Frontal cortex (tissue), 4 donors: ENCODE data around the gene CRTC1. TPM values are rescaled to one million over a fixed set of nuclear protein-coding genes. Genes with fewer than 3 reads are reported as not detected.

Experiments used
- DNase-seq, 2 donors: peaks; one replicate each; pipeline ENCODE4 v3.0.0; 2012; ENCODE audit warnings: low spot score in 2 of 2
- FAIRE-seq: peaks from 2 replicates; lab custom pipeline; 2012; peaks lifted over from hg19 to GRCh38; lab: Jason Lieb, UNC
- total RNA-seq: library from RNA; depleted of rRNA; stranded (reverse); fragments of >200 nt; gene quantifications from one replicate; pipeline ENCODE4 v1.2.3, GENCODE V29; 2014
- donor health status: control.
- donor health status: control.
- donor health status: control.

Gene CRTC1
- total RNA-seq, 1 donor from 2014 or later = 7.3 TPM

DNA sequence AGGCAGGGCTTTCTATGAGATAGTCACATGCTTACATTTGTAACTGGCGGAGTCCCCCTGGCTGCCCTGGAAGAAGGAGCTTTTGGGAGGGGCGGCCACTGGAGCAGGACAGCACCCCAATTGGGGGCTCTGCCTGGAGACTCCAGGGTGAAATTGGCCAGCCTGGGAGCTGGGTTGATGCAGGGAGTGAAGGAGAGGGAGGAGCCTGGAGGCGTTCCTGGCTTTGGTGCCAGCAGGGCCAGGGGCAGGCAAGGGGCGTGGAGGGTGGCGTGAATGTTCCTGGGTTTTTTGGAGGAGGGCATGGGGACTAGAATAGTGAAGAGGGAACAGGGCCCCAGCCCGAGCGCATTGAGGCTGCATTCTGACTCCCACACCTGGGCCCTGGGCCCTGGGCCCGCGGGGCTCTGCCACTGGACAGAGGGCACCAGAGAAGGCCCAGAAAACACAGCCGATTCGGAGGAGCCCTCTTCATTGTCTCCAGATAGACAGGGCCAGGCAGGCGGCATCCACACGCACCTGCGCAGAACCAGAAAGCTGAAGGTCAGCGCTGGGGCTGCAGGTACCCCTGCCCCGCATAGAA is 78.1 kb downstream of the CRTC1 start:
- no peak for FAIRE-seq
- no peak for DNase-seq

DNA sequence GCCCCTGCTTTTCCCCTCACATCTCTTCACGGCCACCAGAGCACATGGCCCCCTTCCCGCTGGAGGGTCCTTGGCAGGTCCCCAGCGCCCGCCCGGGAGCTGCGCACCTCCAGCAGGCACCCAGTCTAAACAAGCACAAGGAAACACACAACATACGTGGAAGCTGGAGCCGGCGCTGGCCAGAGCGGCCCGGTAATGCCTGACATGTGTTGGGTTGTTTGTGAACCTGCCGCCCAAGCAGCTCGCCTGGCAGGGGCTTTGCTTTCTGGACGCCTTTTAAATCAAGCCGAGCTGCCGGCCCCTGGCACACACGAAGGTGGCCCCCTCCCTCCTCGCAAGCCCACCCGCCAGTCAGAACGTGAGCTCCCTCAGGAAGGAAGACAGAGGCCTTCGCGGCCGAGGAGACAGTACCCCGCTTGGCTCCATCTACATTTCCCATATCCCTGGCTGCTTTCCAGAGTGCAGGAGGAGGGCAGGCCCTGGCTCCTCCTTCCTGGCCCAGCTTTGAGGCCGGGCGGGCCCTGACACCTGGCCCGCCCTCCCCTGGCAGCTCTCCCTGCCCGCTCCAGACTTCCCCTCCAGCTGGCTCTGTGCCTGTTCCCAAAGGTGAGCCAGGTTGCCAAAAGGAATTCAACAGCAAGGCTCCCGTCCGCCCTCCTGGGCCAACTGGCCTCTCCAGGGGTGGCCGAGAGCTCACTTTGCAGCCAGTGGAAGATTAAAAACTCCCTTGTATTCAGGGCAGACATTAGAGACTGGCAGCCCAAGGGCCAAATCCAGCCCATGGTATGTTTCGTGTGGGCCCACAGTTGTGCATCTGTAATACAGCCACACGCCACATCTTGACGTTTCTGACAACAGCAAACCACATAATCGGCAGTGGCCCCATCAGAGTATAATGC is 78.9 kb downstream of the CRTC1 start:
- DNase-seq (no peak), FAIRE-seq (no peak)

DNA sequence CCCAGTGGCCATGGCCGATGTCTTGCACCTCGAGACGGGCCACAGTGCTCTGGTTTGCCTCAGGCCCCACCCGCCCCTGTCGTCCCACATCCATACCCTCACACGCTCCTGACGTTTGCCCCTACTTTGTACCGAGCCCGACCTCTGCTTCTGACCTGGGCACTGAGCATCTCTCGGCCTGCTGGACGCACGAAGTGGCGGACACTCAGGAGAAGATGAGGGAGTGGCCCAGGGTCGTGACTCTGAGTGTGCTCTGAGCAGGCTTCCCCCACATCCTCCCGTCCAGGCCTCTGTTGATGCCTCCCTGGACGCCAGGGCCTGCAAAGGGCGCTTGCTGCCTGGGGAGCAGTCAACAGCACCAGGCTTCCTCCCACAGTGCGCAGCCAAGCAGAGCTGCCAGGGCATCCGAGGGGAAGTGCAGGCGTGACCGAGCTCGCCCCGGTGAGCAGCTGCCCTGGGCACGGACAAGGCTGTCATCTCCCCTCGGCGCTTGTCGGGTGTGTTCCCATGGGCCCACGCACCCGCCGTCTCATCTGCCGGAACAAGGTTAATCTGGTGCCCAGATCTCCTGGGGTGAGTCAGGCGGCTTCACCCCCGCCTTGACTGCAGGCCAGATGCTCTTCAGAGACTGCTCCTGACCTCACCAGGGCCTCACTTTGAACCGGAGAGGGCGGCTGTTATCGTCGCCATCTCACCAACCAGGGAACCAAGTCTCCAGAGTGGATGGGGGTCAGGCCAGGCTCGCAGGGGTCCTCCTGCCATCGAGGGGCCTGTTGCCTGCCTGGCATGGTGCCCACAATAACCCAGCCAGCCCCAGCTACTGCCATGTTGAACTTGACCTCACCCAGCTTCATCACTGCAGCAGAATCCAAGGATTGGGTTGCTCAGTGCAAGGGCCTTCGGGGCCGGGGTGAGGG is 80.5 kb downstream of the CRTC1 start:
- FAIRE-seq = no peak
- DNase-seq = no peak

DNA sequence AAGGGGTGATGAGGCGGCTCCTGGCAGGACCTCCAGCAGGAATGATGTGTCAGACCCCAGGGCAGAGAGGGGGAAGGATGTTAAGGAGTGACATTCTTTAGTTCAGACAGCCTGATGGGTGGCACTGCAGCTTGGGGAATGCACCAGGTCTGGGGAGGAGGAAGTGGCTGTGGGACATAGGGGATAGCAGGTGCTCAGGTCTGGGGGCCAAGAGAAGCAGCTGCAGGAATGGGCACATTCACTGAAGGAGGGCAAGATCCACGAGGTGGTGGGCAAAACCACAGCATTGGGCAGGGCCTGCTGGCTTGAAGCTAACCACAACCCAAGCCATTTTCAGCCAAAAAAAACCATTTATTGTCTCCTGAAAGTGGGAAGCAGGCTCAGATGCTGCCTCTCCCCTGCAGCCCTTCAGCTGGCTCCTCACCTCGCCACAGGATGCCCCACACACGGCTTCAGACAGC is 81.1 kb downstream of the CRTC1 start:
- DNase-seq (no peak), FAIRE-seq (no peak)

DNA sequence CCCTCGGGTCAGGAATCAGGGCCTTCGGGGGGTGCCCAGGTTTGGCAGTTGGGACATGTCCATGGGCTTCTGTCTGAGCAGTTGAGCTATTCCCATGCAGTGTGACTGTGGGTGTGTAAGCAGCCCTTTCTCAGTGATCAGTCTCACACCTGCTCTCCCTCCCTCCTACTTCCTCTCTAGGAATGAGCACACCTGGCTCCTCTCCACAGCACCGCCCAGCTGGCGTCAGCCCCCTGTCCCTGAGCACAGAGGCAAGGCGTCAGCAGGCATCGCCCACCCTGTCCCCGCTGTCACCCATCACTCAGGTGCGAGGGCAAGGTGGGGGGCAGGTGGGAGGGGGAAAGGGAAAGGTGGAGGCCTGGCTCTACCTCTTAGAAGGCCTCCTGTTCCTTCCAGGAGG is 81.7 kb downstream of the CRTC1 start:
- FAIRE-seq (no peak), DNase-seq (no peak)

DNA sequence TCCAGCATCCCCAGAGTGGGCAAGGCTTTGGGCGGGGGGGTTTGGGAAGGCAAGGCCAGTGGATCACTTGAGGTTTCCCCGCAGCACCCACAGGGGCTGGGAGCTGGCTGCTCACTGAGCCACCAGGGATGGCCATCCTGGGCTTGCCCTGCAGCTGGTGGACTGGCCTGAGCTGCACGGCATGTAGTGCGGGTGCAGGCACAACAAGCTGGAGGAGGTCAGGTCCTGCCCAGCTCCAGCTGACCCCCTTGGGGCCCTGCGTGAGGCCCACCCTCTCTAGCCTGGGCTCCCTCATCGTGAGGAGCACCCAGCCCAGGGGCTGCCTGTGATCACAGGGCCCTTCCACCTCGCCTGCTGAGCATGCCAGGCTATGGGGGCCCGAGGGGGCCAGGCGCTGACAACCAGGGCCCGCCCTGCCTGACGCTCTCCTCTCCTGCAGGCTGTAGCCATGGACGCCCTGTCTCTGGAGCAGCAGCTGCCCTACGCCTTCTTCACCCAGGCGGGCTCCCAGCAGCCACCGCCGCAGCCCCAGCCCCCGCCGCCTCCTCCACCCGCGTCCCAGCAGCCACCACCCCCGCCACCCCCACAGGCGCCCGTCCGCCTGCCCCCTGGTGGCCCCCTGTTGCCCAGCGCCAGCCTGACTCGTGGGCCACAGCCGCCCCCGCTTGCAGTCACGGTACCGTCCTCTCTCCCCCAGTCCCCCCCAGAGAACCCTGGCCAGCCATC is 84.7 kb downstream of the CRTC1 start:
- DNase-seq = no peak
- FAIRE-seq = no peak

DNA sequence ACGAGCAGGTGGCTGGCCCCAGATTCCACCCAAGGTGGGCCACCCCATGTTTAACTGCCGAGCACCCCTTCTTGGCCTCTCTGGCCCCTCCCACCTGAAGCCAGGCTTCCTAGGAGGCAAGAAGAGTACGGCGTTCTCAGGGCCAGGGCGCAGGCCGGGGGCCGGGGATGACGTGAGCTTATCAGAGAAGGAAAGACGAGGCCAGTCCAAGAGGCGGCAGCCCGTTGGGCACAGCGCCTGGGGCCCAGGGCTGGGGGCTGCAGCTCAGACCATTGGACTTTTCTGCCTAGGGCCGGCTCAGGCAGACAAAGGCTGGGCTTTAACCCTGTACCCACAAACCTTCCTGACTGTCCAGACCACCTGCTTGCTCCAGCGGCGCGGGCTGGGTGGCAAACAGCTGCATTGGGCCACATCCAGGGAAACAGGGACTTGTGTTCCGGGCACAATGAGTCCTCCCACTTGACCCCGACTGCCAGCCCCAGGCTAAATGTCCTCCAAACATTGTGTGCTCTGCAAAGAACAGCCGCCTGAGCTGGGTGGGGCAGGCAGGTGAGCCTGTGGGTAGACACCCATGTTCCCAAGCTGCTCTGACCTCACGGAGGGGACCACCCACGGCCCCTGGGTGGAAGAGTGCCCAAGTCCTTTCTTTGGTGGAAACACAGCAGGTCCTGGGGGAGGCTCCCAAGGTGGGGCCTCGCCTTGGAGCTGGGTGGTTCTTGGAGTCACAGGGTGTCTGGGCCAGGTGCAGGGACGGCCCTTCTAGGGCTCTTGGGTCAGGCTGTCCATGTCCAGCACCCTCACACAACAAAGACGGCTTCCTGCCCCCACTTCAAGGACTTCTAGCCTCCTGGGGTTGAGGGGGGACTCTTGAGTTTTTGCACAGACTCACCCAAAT is 85.8 kb downstream of the CRTC1 start:
- DNase-seq (no peak), FAIRE-seq (no peak)

DNA sequence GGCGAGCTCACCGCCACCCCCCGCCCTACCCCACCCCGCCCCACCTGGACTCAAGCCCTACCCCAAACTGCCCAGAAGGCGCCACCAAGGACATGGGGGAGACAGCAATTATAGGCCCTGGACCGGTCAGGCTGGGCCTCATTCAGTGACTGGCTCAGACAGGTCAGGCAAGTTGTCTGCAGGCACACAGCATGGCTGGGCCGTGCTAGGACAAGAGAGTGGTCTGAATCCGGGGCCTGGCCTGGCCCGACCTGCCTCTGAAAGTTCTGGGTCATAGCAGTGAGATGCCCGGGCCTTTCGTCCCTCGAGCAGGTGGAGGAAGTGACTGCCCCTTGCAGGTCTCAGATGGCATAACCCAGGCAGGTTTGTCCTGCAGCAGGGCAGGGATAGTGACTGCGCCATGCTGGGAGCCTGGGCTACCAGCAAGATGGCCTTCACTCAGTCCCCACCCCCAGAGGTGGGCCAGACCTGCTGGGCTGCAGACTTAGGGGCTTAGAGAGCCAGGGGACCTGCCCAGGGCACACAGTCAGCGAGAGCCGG is 86.6 kb downstream of the CRTC1 start:
- DNase-seq = no peak
- FAIRE-seq = no peak

DNA sequence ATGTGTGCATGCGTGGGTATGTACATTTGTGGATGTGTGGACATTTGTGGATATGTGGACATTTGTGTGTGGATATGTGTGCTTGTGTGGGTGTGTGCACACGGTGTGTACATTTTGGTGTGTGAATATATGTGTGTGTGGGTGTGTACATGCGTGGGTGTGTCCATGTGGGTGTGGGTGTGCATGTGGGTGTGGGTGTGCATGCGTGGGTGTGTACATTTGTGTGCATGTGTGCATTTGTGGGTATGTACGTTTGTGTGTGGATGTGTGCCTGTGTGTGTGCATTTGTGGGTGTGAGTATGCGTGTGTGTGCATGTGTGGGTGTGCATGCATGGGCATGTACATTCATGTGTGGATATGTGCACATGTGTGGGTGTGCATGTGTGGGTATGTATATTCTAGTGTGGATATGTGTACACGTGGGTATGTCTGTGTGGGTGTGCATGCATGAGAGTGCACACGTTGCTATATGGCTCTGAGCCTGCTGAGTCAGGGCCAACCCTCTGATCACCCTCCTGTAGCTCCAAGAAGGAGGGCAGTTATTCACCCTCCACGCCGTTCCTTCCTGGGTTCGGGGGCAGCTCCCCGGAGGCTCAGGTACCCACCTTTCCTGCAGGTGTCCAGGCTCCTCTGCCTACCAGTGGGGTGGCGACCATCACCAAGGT is 87.3 kb downstream of the CRTC1 start:
- DNase-seq (no peak), FAIRE-seq (no peak)

DNA sequence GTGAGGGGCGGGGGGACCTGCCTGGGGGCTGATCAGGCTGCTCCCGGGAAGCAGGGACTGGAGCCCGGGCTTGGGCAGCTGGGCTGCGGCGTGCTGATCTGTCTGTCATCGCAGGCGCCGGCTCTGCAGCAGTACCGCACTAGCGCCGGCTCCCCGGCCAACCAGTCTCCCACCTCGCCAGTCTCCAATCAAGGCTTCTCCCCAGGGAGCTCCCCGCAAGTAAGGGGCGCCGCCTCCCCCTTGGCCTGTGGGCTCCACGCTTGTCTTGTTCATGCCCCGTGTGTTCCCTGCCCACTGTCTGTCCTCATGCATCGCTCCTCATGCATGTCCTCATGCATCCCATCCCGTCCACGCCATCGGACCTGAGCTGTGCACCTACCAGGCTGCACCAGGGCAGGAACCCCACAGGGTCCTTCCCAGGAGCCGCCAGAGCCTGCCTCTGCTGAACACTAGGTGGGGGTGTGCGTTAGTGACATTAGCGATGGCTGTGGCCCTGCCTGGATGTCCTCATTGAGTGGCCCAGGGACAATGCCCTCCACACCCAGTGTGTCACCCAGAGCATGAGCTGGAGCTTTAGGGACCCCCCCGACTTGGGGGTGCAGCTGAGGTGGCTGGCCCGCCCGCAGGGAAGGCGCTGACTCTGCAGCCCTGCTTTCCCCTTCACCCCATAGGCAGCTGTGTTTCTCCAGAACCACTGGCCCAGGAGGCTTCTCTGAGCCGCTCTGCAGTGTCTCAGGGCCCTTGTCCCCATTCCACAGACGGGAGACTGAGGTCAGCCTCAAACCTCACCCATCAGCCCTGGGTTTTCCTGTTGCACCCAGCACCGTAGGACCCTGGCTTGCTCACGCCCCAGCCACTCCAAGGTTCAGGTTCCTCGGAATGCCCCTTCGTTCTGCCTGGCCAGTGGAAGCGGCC is 88.1 kb downstream of the CRTC1 start:
- DNase-seq (no peak), FAIRE-seq (no peak)

DNA sequence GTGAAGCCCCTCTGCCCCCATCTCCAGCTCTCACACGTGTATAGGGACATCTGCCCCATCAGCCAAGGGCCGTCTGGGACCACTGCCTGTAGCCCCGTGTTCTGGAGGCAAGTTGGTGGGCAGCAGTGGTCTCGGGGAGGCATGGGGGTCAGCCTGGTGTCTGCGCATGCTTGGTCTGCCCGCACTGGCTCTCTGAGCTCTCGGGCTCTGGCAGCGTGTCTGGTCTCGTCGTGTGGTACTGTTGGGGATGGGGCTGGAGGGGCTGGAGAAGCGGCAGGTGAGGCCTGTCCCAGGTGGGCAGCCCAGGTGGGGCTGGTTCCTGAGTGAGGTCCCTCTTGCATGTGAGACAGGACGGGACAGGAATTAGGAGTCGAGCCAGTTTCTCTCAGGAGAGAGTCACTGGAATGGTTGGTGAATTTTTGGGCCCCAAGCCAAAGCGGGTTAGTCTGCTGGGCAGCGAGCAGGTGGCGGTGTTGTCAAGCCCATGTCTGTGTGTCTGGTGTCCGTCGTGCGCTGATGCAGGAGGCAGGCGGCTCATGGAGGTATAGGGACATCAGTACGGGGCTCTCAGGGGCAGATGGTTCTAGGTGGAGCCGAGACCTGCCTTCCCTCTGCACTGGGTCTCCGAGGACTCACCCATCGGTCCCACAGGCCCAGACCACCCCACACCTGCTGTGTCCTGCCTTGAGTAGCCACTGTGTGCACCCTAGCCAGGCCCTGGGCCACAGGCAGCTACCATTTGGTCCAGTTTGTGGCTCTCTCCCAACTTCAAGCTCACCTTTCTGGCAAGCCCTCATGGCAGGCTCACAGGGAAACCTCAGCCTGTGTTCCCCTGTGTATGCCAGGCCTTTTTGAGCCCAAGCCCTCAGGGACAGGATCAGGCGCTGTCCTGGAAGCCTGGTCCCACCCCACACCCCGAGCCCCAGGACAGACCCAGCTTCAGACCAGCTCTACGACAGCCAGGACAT is 89.4 kb downstream of the CRTC1 start:
- DNase-seq (no peak), FAIRE-seq (no peak)

DNA sequence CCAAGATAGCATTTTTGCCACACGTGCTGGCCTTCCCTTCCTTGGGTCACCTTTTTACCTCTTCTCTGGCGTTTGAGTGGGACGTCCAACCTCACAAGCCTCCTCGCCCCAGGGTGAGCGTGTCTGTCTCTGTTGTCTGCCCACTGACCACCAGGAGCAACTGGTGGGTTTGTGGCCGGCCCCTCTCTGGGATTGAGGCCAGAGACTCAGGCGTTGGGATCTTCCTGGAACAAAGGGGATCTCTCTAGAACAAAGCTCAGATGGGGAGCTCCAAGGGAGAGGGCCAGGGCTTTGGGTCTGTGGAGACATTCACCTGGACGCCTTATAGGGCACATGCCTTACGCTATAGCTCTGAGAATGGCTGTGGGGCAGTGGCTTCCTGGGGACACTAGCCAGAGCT is 90.2 kb downstream of the CRTC1 start:
- FAIRE-seq (no peak), DNase-seq (no peak)

DNA sequence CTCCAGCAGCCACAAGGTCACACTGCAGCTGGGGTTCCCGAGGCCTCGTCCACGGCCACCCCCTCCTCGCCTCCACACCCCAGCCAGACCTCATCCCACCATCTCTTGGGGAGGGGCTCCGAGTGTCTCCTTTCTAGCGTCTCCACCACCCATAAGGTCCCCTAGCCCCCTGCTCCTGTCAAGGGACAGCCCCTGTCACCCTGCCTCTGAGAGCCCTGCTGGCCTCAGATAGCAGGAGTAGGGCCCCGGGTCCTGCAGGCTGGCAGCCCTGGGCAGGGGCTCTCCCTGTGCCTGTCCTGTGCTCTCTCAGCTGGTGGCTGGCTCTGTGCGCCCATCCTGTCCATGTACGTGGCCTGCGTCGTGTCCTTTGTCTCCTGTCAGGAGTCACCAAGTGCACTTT is 90.6 kb downstream of the CRTC1 start:
- FAIRE-seq (no peak), DNase-seq (no peak)

DNA sequence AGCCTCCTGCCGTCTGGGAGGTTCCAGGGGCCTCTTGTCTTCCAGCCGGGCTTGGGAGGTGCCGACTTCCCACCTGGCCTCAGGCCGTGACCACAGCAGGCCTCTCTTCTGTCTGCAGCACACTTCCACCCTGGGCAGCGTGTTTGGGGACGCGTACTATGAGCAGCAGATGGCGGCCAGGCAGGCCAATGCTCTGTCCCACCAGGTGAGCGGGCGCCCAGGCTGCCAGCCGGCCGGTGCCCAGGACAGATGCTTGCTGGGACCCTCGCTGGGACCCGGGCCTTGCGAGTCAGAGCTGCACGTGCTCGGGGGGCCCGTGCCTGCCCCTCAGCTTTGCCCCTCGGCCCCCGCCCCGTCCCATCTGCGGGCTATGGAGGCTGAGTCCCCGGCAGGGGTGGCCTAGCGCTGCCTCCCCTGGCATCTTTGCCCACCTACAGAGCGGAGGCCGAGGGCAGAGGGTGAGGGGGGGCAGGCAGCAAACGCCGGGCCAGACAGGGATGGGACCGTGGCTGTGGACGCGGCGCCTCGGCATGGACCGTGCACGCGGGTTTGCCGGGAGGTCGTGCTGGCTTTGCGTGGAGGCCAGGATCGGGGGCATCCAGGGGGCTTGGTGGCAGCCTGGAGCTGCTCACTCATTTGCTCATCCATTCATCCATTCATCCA is 91.4 kb downstream of the CRTC1 start:
- no peak for DNase-seq
- FAIRE-seq = no peak

DNA sequence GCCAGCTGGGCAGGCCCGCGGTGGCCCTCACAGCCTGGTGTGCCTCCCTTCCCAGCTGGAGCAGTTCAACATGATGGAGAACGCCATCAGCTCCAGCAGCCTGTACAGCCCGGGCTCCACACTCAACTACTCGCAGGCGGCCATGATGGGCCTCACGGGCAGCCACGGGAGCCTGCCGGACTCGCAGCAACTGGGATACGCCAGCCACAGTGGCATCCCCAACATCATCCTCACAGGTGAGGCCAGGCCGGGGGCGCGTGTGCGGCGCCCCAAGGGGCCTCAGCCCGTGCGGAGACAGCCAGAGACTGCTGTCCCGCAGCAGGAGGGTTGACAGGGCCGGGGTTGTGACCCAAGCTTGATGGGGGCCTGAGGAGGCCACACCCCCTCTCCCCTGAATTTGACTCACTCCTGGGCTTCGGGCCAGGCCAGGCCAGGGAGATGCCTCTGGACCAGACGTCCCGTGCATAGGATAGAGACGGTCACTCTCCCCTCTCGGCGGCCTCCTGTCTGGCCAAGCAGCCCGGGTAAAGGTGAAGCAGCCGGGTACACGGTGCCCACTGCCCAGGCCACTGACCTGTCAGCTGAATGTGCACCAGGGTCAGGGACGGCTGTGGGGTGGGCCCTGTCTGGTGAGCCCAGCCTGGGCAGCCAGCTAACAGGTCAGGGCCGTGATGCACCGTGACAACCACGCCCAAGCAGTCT is 92.3 kb downstream of the CRTC1 start:
- no peak for FAIRE-seq

More for the DNA sequence above, 92.3 kb downstream of the CRTC1 start:
- no peak for DNase-seq
